HL-60 (cell line): ENCODE data around the gene VASN.

ENCODE experiments used
- DNase-seq, 2 experiments: peaks; one replicate each; pipeline ENCODE4 v3.0.0-alpha.2; 2010 to 2020; ENCODE audit warnings: low read depth in 1 of 2, low spot score in 1 of 2
- H3K27ac ChIP-seq: fragments of 250-450 bp; sonication (Bioruptor Pico); replicated peaks from 2 replicates; pipeline ENCODE4 v1.5.1; 2020; ENCODE audit warnings: mild to moderate bottlenecking, moderate library complexity
- H3K27me3 ChIP-seq: fragments of 250-450 bp; sonication (Bioruptor Pico); 2 replicates; pipeline ENCODE4 v1.5.1; 2021; ENCODE audit warnings: mild to moderate bottlenecking, moderate library complexity; ENCODE audit not compliant: insufficient read depth, poor library complexity, severe bottlenecking
- H3K4me3 ChIP-seq: replicated peaks from 2 replicates; pipeline ENCODE4 v1.5.1; 2011; ENCODE audit warnings: mild to moderate bottlenecking, control low read depth, low read length; ENCODE audit not compliant: insufficient read depth
- CTCF ChIP-seq: IDR thresholded peaks from one replicate; pipeline ENCODE4 v1.5.1; 2011; ENCODE audit warnings: low read length, control low read depth, inconsistent platforms; ENCODE audit not compliant: insufficient read depth
- GABPA ChIP-seq: IDR thresholded peaks from 2 replicates; pipeline ENCODE4 v1.6.1; 2012; ENCODE audit warnings: low read depth
- POLR2AphosphoS5 ChIP-seq: IDR thresholded peaks from 2 replicates; pipeline ENCODE4 v1.6.1; 2012; ENCODE audit warnings: low read depth
- REST ChIP-seq: IDR thresholded peaks from 2 replicates; pipeline ENCODE4 v1.6.1; 2012; ENCODE audit warnings: low read depth; ENCODE audit not compliant: insufficient replicate concordance
- SPI1 ChIP-seq: IDR thresholded peaks from 2 replicates; pipeline ENCODE4 v1.6.1; 2012; ENCODE audit warnings: low read depth, mild to moderate bottlenecking, borderline replicate concordance

VASN gene

DNA sequence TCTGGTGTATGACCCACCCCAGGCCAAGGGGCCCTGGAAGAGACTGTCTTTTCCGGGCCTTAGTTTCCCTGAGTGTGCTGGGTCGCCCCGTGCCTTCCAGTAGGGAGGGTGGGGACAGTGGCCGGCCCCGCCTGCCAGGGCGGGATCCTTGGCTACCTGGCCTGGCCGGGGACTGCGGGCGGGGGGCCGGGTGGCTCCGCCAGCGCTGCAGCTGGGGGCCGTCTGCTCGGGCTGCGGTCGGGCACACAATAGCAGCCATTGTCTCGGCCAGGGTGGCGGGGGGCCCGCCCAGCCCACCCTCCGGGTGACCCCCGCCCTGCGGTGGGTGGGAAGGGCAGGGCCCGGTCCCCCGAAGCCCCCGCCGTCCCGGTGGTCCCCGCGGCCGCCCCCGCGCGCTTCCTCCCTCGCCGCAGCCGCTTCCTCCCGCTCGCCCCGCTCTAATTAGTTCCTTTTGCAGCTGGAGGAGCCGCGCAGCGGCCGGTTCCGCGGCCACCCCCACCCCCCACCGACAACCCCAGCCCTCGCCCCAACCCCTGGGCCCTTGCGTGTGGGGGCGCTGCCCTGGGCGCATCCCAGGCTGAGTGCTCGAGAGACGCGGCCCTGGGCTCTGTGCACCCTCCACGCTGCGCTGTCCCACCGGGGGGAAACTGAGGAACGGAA is 44.1 kb upstream of the VASN start:
- TF ChIP-seq SPI1: no peak
- no peak for TF ChIP-seq CTCF
- no peak for TF ChIP-seq POLR2AphosphoS5
- TF ChIP-seq REST: no peak
- no peak for TF ChIP-seq GABPA
- Histone ChIP-seq H3K4me3 (peak overlapping the region; percentile 54), H3K27ac (no peak overlapping the region)

GRCh38 chr16:4328046-4328781 is 43.4 kb upstream of the VASN start:
- TF ChIP-seq SPI1 (no peak), GABPA (no peak), POLR2AphosphoS5 (no peak), CTCF (peak; percentile 36), REST (no peak)
- no peak overlapping the region for H3K27ac ChIP-seq
- peak overlapping the region; percentile 54 for H3K4me3 ChIP-seq

More for the DNA sequence above, 44.1 kb upstream of the VASN start:
- no peaks in the 10 kb centered on the region for H3K27me3 ChIP-seq
- no peak for DNase-seq

GRCh38 chr16:4328782-4329775 is 42.6 kb upstream of the VASN start:
- no peak overlapping the region for H3K4me3 ChIP-seq
- H3K27ac ChIP-seq: no peak overlapping the region
- no peak for DNase-seq
- TF ChIP-seq CTCF (no peak), GABPA (no peak), POLR2AphosphoS5 (no peak), REST (no peak), SPI1 (no peak)
- peaks cover 3% of the 10 kb centered on the region for H3K27me3 ChIP-seq

More at GRCh38 chr16:4328046-4328781, 43.4 kb upstream of the VASN start:
- peaks cover 3% of the 10 kb centered on the region for H3K27me3 ChIP-seq
- peak in 1 of 2 experiments; percentile 83 for DNase-seq
